Skeletal muscle tissue (tissue), 4 donors: Measurements from ENCODE around the gene PTPRK. TPM values are rescaled to one million over a fixed set of nuclear protein-coding genes. Genes with fewer than 3 reads are reported as not detected.

Experiments
- H3K27ac ChIP-seq: one replicate; pipeline ENCODE4 v1.7.0; 2013; ENCODE audit warnings: mild to moderate bottlenecking, low read depth, low read length, inconsistent platforms
- H3K27me3 ChIP-seq, 3 donors: one replicate each; pipeline ENCODE4 v1.7.0; 2013; ENCODE audit warnings: low read length in 3 of 3; ENCODE audit not compliant: control insufficient read depth in 3 of 3, insufficient read depth in 3 of 3
- H3K36me3 ChIP-seq, 3 donors: one replicate each; pipeline ENCODE4 v1.7.0; 2013; ENCODE audit warnings: low read length in 3 of 3; ENCODE audit not compliant: control insufficient read depth in 3 of 3, insufficient read depth in 3 of 3
- H3K4me1 ChIP-seq, 3 donors: one replicate each; pipeline ENCODE4 v1.7.0; 2013; ENCODE audit warnings: low read length in 3 of 3, mild to moderate bottlenecking in 3 of 3; ENCODE audit not compliant: control insufficient read depth in 3 of 3, insufficient read depth in 3 of 3
- H3K4me3 ChIP-seq, 3 donors: one replicate each; pipeline ENCODE4 v1.7.0; 2013; ENCODE audit warnings: low read length in 3 of 3
- H3K9ac ChIP-seq, 3 donors: one replicate each; pipeline ENCODE4 v1.7.0; 2013; ENCODE audit warnings: low read length in 3 of 3, mild to moderate bottlenecking in 3 of 3, moderate library complexity in 2 of 3, low read depth in 1 of 3
- H3K9me3 ChIP-seq, 3 donors: one replicate each; pipeline ENCODE4 v1.7.0; 2013; ENCODE audit warnings: low read length in 3 of 3; ENCODE audit not compliant: control insufficient read depth in 3 of 3
- total RNA-seq: library from RNA; depleted of rRNA; stranded (reverse); fragments of >200 nt; gene quantifications from one replicate; pipeline ENCODE4 v1.2.3, GENCODE V29; 2014
- donor health status: Osteomylitis.

PTPRK gene
- total RNA-seq, 1 donor from 2014 or later = 37.1 TPM

- no peaks in the 10 kb centered on the region for H3K27me3 ChIP-seq
- peaks cover 7 to 22% (median 14%) of the 10 kb centered on the region in 3 donors for H3K4me1 ChIP-seq
- H3K9me3 ChIP-seq = no peaks in the 10 kb centered on the region
- H3K4me3 ChIP-seq = peak overlapping the region; percentile 77 to 92 (median 92)
- H3K9ac ChIP-seq = peak overlapping the region; percentile 92 to 93 (median 92)
- H3K36me3 ChIP-seq = no peaks in the 10 kb centered on the region
- peak overlapping the region; percentile 90 for H3K27ac ChIP-seq
Observed at GRCh38 chr6:128518434-128519131, 1.8 kb downstream of the PTPRK start.

- Histone ChIP-seq H3K4me1 (peaks cover 7 to 22% (median 14%) of the 10 kb centered on the region in 3 donors), H3K27ac (no peak overlapping the region), H3K36me3 (no peaks in the 10 kb centered on the region), H3K9me3 (no peaks in the 10 kb centered on the region), H3K4me3 (no peak overlapping the region), H3K9ac (no peak overlapping the region), H3K27me3 (no peaks in the 10 kb centered on the region)
Observed at GRCh38 chr6:128517124-128517523, 3.3 kb downstream of the PTPRK start.

- Histone ChIP-seq H3K27me3 (no peaks in the 10 kb centered on the region), H3K4me1 (peaks cover 7 to 22% (median 14%) of the 10 kb centered on the region in 3 donors), H3K9ac (no peak overlapping the region), H3K4me3 (no peak overlapping the region), H3K36me3 (no peaks in the 10 kb centered on the region), H3K9me3 (no peaks in the 10 kb centered on the region), H3K27ac (no peak overlapping the region)
Observed at GRCh38 chr6:128516514-128516898, 3.9 kb downstream of the PTPRK start.

- H3K4me1 ChIP-seq = peaks cover 7 to 22% (median 14%) of the 10 kb centered on the region in 3 donors
- no peaks in the 10 kb centered on the region for H3K36me3 ChIP-seq
- no peaks in the 10 kb centered on the region for H3K27me3 ChIP-seq
- H3K9me3 ChIP-seq = no peaks in the 10 kb centered on the region
- H3K9ac ChIP-seq = peak overlapping the region in 1 of 3 donors; percentile 4
- H3K27ac ChIP-seq = no peak overlapping the region
- H3K4me3 ChIP-seq = no peak overlapping the region
Observed at GRCh38 chr6:128515550-128516513, 4.6 kb downstream of the PTPRK start.

- Histone ChIP-seq H3K27me3 (no peaks in the 10 kb centered on the region), H3K4me1 (peaks cover 6 to 17% (median 13%) of the 10 kb centered on the region in 3 donors), H3K4me3 (no peak overlapping the region), H3K36me3 (no peaks in the 10 kb centered on the region), H3K9ac (no peak overlapping the region), H3K27ac (no peak overlapping the region), H3K9me3 (no peaks in the 10 kb centered on the region)
Observed at GRCh38 chr6:128513878-128514277, 6.5 kb downstream of the PTPRK start.

- no peak overlapping the region for H3K27ac ChIP-seq
- H3K4me1 ChIP-seq = peaks cover 0 to 11% (median 8%) of the 10 kb centered on the region in 3 donors
- no peak overlapping the region for H3K4me3 ChIP-seq
Observed at GRCh38 chr6:128512296-128512695, 8.1 kb downstream of the PTPRK start.

GRCh38 chr6:128511506-128511905 is 8.9 kb downstream of the PTPRK start:
- no peak overlapping the region for H3K9ac ChIP-seq
- H3K4me1 ChIP-seq = peaks cover 0 to 10% (median 8%) of the 10 kb centered on the region in 3 donors
- no peaks in the 10 kb centered on the region for H3K36me3 ChIP-seq

More at GRCh38 chr6:128512296-128512695, 8.1 kb downstream of the PTPRK start:
- no peaks in the 10 kb centered on the region for H3K36me3 ChIP-seq
- no peaks in the 10 kb centered on the region for H3K9me3 ChIP-seq
- no peak overlapping the region for H3K9ac ChIP-seq
- no peaks in the 10 kb centered on the region for H3K27me3 ChIP-seq

GRCh38 chr6:128509709-128510108 is 10.7 kb downstream of the PTPRK start:
- H3K9me3 ChIP-seq = no peaks in the 10 kb centered on the region
- H3K36me3 ChIP-seq = no peaks in the 10 kb centered on the region
- no peaks in the 10 kb centered on the region for H3K4me1 ChIP-seq
- H3K4me3 ChIP-seq = no peak overlapping the region
- no peak overlapping the region for H3K27ac ChIP-seq
- H3K27me3 ChIP-seq = no peaks in the 10 kb centered on the region
- H3K9ac ChIP-seq = no peak overlapping the region

More at GRCh38 chr6:128511506-128511905, 8.9 kb downstream of the PTPRK start:
- no peaks in the 10 kb centered on the region for H3K27me3 ChIP-seq
- no peaks in the 10 kb centered on the region for H3K9me3 ChIP-seq
- no peak overlapping the region for H3K4me3 ChIP-seq
- H3K27ac ChIP-seq = no peak overlapping the region

- Histone ChIP-seq H3K27me3 (no peaks in the 10 kb centered on the region), H3K4me3 (no peak overlapping the region), H3K27ac (no peak overlapping the region), H3K4me1 (no peaks in the 10 kb centered on the region), H3K9ac (no peak overlapping the region), H3K36me3 (no peaks in the 10 kb centered on the region), H3K9me3 (no peaks in the 10 kb centered on the region)
Observed at GRCh38 chr6:128508588-128509296, 11.7 kb downstream of the PTPRK start.
